ENCODE measurements around the gene MINDY3.
"Not testable (repeated sequence)": the region's sequence is repeated elsewhere in the genome, so short reads cannot be mapped to it uniquely, and the experiment has no call there.

MINDY3 gene

GRCh38 chr10:15856328-15857015 lies 3.8 kb downstream of the MINDY3 start:
- DNase-seq (ENCODE audit: low spot score) = peak; percentile 22

GRCh38 chr10:15853800-15854199 lies 6.5 kb downstream of the MINDY3 start:
- no peak for DNase-seq (ENCODE audit: low spot score)

DNA sequence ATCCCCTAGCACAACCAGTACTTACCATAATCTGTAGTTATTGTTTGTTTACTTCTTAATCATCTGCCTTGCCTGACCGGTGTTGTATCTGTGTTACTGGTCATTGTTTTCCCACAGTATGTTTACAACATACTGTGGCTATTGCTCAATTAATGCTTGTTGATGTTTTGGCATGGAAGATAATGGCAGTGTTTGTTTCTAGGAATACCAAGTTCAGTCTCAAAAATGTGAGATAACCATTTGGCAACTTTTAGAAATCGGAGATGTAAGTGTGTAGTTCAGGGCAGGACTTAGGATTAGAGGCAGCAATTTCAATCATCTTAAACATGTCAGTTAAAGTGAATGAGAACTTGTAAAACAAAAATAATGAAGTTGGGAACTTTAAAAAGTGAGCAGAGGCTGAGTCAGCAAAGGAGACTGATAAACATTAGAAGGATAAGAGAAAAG lies 8.2 kb downstream of the MINDY3 start:
- no peak for DNase-seq (ENCODE audit: low spot score)

DNA sequence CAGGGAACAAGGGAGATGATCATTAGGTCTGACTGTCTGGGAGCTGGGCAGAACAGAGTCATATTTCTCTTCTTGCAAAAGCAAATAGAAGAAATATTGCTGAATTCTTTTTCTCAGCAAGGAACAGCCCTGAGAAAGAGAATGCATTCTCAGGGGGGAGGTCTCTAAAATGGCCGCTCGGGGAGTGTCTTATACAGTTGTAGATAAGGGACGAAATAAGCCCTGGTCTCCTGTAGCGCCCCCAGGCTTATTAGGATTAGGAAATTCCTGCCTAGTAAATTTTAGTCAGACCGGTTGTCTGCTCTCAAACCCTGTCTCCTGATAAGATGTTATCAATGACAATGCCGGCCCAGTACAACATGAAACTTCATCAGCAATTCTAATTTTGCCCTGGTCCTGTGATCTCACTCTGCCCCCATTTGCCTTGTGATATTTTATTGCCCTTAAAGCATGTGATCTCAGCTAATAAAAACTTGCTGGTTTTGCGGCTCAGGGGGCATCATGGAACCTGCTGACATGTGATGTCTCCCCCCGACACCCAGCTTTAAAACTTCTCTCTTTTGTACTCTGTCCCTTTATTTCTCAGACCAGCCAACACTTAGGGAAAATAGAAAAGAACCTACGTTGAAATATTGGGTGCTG lies 9.8 kb downstream of the MINDY3 start:
- DNase-seq (ENCODE audit: low spot score) = not testable (repeated sequence)

DNA sequence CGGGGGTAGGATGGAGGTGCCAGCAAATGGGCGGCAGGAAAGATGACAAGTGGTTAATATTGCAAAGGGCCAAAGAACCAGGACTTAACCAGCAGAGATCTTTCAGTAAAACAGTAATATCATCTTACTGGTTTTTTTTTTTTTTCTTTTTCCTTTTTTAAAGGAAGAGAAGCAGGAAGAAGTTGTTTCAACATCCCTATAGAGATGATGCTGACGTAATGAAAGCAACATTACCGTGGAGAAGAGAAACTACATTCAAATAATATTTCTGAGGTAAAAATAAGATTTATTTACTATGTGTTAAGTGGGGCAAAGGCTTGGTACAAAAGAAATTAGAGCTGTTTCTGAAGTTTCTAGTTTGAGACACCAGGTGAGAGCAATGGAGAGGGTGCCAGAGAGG lies 11.0 kb downstream of the MINDY3 start:
- no peak for DNase-seq (ENCODE audit: low spot score)

DNA sequence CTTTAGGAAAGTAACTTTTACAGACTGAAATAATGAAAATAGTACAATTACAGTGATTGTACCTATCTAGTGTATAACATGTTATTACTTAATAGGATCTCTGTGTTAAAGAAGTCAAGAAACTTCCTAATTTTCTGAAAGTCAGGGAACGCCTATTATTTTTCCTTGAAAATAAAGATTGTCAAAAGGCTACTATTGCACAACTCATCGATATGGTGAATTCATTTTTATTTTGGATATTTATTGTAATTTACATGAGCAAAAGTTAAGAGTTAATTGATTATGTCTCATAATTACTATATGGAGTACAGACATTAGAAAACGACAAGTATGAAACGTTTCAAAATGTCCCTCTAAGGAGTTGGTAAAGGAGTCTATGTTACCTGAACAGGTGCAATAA lies 12.8 kb downstream of the MINDY3 start:
- DNase-seq (ENCODE audit: low spot score) = no peak

DNA sequence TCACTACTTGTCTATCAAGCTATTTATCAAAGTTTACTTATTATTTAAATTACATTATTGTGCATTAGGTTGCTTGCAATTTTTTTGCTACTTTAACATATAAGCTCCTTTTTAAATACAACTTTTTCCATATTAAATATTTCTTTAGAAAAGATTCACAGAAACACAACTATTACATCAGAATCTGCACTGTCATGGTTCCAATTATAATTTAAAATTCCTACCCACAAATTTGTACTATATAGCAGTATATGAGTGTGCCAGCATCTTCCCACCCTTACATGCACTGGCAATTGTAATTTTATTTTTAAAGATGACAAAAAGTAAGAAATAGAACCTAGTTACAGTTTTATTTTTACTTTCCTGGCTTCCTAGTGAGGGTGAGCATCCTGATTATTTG lies 15.8 kb downstream of the MINDY3 start:
- no peak for DNase-seq (ENCODE audit: low spot score)

DNA sequence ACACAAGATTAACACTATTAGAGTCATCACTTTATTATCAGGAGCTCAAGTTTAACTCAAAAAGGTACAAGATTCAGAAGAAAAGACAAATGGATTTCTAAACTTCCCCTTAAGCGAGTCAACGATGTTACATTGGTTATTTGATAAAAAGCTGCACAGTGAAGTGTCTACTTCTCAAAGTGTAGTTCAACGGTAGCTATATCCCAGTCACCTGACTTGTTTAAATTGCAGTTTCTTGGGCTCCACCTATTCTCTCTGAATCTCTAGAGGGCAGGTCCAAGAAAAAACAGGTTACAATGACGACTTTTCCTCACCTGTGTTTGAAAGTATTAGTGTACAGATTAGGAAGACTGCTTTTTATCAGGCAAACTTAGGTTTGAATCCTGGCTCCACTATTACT lies 16.6 kb downstream of the MINDY3 start:
- DNase-seq (ENCODE audit: low spot score) = no peak

DNA sequence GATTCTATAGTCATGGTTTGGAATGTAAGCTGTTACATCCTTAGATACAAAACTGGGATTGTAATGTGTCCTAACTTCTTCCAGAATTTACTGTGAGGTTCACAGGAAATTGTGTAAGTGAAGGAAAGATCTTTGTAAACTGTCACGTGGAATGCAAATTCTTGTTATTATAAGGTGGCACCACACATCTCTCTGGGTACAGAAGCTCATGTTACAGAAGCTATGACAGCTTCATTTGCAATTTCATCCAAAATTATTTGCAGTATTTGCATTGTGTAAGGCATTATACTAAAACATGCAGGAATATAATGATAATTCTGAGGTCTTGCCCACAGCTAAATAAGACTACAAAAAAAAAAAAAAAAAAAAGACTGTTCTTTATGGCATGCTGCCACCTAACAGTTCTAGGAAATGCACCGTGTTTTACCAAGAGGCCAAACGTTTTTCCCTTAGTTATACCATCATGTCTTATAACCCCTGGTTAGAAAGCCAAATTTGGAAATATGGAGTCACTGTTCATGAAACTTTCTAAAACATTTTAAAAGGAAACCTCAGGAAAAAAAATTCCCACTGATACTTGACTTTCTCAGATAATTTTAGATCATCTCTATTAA lies 17.6 kb downstream of the MINDY3 start:
- DNase-seq (ENCODE audit: low spot score) = no peak

DNA sequence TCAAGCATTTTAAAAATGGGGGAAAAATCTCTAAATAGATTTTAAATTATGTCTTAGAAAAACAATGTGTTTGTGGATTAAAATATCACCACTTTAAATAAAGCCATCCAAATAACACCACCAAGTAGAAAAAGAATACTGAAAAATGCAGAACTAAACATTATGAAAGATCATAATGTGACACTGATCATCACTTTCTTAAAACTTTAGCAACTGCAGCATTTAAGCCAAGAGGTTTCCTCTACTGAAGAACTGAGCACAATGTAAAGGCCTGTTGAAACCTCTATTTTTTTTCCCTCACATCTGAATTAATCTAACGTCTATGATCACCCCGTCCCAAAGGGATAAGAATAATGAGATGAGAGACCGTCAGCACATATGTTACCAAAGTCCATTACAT lies 18.6 kb downstream of the MINDY3 start:
- no peak for DNase-seq (ENCODE audit: low spot score)

- no peak for DNase-seq (ENCODE audit: low spot score)
Measured at GRCh38 chr10:15836807-15837206, 23.5 kb downstream of the MINDY3 start.

GRCh38 chr10:15829495-15829894 lies 30.8 kb downstream of the MINDY3 start:
- DNase-seq (ENCODE audit: low spot score) = no peak

GRCh38 chr10:15824498-15824897 lies 35.8 kb downstream of the MINDY3 start:
- no peak for DNase-seq (ENCODE audit: low spot score)

DNA sequence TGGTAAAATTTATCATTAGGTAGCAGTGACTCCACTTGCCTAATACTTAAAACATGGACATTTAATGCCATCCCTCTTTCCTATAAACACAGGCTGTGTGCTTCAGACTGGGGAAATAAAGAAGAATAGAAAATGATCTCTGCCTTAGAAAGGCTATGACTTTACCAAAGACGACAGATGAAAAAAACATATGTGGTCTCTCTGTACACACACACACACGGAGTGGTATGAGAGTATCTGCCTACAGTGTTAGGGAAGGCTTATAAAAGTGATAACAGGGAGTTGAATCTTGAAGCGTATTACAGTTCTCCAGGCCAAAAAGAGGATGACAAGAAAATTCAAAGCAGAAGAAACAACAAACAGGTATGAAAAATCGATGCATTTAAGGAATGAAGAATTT lies 38.2 kb downstream of the MINDY3 start:
- no peak for DNase-seq (ENCODE audit: low spot score)

DNA sequence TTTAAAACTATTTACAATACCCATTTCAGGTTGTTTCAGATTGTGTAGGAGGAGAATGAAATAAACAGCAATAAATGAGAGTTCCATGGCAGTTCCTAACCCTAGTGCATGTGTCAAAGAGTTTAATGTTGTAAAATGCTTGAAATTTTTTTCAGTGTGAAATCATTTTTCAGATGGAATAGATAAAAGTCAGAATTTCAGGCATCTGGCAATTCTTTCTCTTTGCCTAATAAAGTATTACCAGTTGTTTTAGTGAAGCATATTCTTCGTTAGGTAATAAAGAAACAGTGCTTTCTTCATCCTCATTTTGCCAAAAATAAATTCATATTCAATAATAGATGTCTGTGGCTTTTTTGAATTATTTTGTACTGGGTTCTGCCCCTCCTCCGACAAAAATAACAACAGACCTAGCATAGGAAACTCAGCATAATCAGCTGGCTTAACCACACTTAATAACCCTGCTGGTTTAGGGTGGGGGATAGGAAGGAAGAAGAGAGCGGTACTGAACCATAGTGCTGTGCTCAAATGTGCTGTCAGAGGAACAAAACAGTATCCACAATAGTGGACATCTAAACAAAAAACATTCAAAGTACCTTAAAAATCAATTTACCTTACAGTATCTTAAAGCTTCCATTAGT lies 39.1 kb downstream of the MINDY3 start:
- DNase-seq (ENCODE audit: low spot score) = no peak

GRCh38 chr10:15817409-15818046 lies 42.8 kb downstream of the MINDY3 start:
- DNase-seq (ENCODE audit: low spot score) = no peak

DNA sequence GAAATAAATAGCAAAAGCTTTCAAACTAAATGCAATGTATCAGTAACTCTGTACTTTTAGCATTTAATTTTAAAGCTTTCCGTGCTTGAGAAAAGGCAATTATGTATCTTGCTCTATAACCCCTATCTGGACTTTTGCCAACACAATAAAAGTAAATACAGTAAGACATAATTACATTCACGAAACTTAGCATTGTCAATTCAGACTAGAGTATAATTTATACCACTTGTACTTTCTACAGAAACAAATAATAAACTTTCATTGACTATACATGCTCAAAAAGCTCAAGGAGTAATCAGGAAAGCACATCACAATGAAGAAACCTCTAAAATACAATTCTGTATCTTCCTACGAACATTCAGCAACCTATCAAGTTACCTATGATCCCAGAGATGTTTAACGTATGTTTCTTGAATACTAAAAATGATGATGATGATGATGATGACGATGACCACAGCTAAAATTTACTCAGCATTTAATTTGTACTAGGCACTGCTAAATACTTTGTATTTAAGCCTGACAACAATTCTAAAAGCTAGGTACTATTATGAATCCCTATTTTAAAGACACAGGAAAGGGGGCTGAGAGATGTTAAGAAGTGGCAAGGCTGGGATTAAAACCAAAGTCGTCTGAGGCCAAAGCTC lies 44.9 kb downstream of the MINDY3 start:
- DNase-seq (ENCODE audit: low spot score) = no peak

- no peak for DNase-seq (ENCODE audit: low spot score)
Measured at GRCh38 chr10:15814565-15814964, 45.7 kb downstream of the MINDY3 start.

- DNase-seq (ENCODE audit: low spot score) = no peak
Measured at GRCh38 chr10:15813415-15813814, 46.9 kb downstream of the MINDY3 start.

- no peak for DNase-seq (ENCODE audit: low spot score)
Measured at GRCh38 chr10:15809450-15809849, 50.9 kb downstream of the MINDY3 start.

- DNase-seq (ENCODE audit: low spot score) = no peak
Measured at GRCh38 chr10:15808204-15808797, 52.0 kb downstream of the MINDY3 start.

All from SK-N-DZ (cell line).